Stomach (tissue), 9 donors: ENCODE results near the gene TSPAN8. TPM values are rescaled to one million over a fixed set of nuclear protein-coding genes. Genes with fewer than 3 reads are reported as not detected.

Source experiments
- DNase-seq, 2 donors: peaks; one replicate each; pipeline versions ENCODE4 v3.0.0 to v3.0.0-alpha.2; 2013 to 2019
- H3K27ac ChIP-seq, 5 donors: fragments of 200-600 bp in 4 of 5; sonication (generic) in 4 of 5; one replicate each; pipeline ENCODE4 v1.5.1; 2013 to 2019; ENCODE audit warnings: mild to moderate bottlenecking in 1 of 5, moderate library complexity in 1 of 5
- H3K27me3 ChIP-seq, 3 donors: fragments of 200-600 bp; sonication (generic); one replicate each; pipeline ENCODE4 v1.5.1; 2017 to 2019; ENCODE audit warnings: mixed run types in 1 of 3
- H3K36me3 ChIP-seq, 4 donors: fragments of 200-600 bp; sonication (generic); 1 replicate in 3 of 4; 2 replicates in 1 of 4; pipeline ENCODE4 v1.5.1; 2016 to 2019
- H3K4me1 ChIP-seq, 4 donors: fragments of 200-600 bp; sonication (generic); one replicate each; pipeline ENCODE4 v1.5.1; 2016 to 2019
- H3K4me3 ChIP-seq, 4 donors: fragments of 200-600 bp; sonication (generic) in 3 of 4; one replicate each; pipeline ENCODE4 v1.5.1; 2016 to 2019; ENCODE audit warnings: mild to moderate bottlenecking in 1 of 4
- H3K9me3 ChIP-seq, 4 donors: fragments of 200-600 bp; sonication (generic); one replicate each; pipeline ENCODE4 v1.5.1; 2016 to 2019
- CTCF ChIP-seq, 7 experiments: fragments of 450-650 bp in 4 of 7; fragments of 200-600 bp in 3 of 7; sonication (generic) in 3 of 7; IDR thresholded peaks; one replicate each; pipeline ENCODE4 v1.5.1; 2016 to 2019; ENCODE audit warnings: antibody characterized with exemption in 7 of 7, control low read depth in 2 of 7, mild to moderate bottlenecking in 1 of 7
- EP300 ChIP-seq: sonication (generic); formaldehyde crosslinking; IDR thresholded peaks from one replicate; pipeline ENCODE4 v1.6.1; 2017; ENCODE audit warnings: antibody characterized with exemption
- POLR2A ChIP-seq, 4 donors: fragments of 450-650 bp; IDR thresholded peaks; one replicate each; pipeline ENCODE4 v1.6.1; 2016; ENCODE audit warnings: antibody characterized with exemption in 4 of 4, control low read depth in 2 of 4, mild to moderate bottlenecking in 1 of 4, moderate library complexity in 1 of 4
- POLR2AphosphoS5 ChIP-seq, 3 donors: sonication (generic); formaldehyde crosslinking; IDR thresholded peaks; one replicate each; pipeline ENCODE4 v1.6.1; 2016; ENCODE audit warnings: antibody characterized with exemption in 3 of 3
- WGBS, 5 donors: extraction: QIAGEN DNeasy Blood & Tissue Kit in 3 of 5; methylation state at CpG; one replicate each; pipeline versions ENCODE4 v1.1.5 to v1.1.7; 2013 to 2018; 5-methylcytosine and 5-hydroxymethylcytosine counted together
- intact Hi-C: fragments of 100-400 bp; cut with DNase I; formaldehyde crosslinking; loops from one replicate; pipeline ENCODE4 v1.15.1; 2023; ENCODE audit warnings: low total_unique reads
- polyA plus RNA-seq, 3 donors: library from polyadenylated mRNA; stranded (reverse); fragments of 200-250 nt; gene quantifications; one replicate each; pipeline ENCODE4 v1.2.3, GENCODE V29; 2013
- total RNA-seq, 5 donors: library from RNA; depleted of rRNA; stranded (reverse); fragments of >200 nt; gene quantifications; one replicate each; pipeline versions ENCODE4 v1.1.0 to v1.2.3, GENCODE V29; 2014 to 2016
- donor health status: healthy with polysubstance abuse.
- donor health status: Bipolar disorder and iron deficiency.
- donor health status: healthy.

TSPAN8 gene
- total and polyA plus RNA-seq, 8 donors = 15.8 to 532 (median 127) TPM

- TF ChIP-seq POLR2AphosphoS5 (IDR thresholded peaks at IDR 0.05) (peak in 2 of 3 donors; percentile 22 to 68), POLR2A (IDR thresholded peaks at IDR 0.05) (no peak), EP300 (no peak), CTCF (IDR thresholded peaks at IDR 0.05) (no peak)
- peak overlapping the region in 1 of 5 donors; percentile 30 for H3K27ac ChIP-seq
- no peaks in the 10 kb centered on the region for H3K36me3 ChIP-seq
- H3K4me1 ChIP-seq = peaks cover 0 to 17% (median 0%) of the 10 kb centered on the region in 4 donors
- peaks cover 0 to 8% (median 3%) of the 10 kb centered on the region in 4 donors for H3K9me3 ChIP-seq
- H3K4me3 ChIP-seq = no peak overlapping the region
- intact Hi-C loops = no loop called here
- DNase-seq = no peak
- H3K27me3 ChIP-seq = no peaks in the 10 kb centered on the region
- WGBS, 5 donors = 39 to 50% (median 39%) methylated on average over 1 of the region's 1 CpG
Observed at GRCh38 chr12:71183018-71183417, 25.2 kb upstream of the TSPAN8 start.

GRCh38 chr12:71178162-71178561 is 20.4 kb upstream of the TSPAN8 start:
- Histone ChIP-seq H3K27ac (peak overlapping the region in 1 of 5 donors; percentile 7), H3K9me3 (no peaks in the 10 kb centered on the region), H3K4me1 (peaks cover 0 to 21% (median 0%) of the 10 kb centered on the region in 4 donors), H3K4me3 (no peak overlapping the region), H3K36me3 (no peaks in the 10 kb centered on the region), H3K27me3 (no peaks in the 10 kb centered on the region)
- TF ChIP-seq POLR2A (IDR thresholded peaks at IDR 0.05) (no peak), CTCF (IDR thresholded peaks at IDR 0.05) (no peak), POLR2AphosphoS5 (IDR thresholded peaks at IDR 0.05) (no peak), EP300 (no peak)
- no peak for DNase-seq
- intact Hi-C loops = no loop called here

- Histone ChIP-seq H3K36me3 (no peaks in the 10 kb centered on the region), H3K9me3 (no peaks in the 10 kb centered on the region), H3K4me1 (peaks cover 0 to 25% (median 3%) of the 10 kb centered on the region in 4 donors), H3K27me3 (no peaks in the 10 kb centered on the region), H3K27ac (no peak overlapping the region), H3K4me3 (no peak overlapping the region)
- DNase-seq = no peak
- intact Hi-C loops = no loop called here
- TF ChIP-seq POLR2A (IDR thresholded peaks at IDR 0.05) (no peak), POLR2AphosphoS5 (IDR thresholded peaks at IDR 0.05) (no peak), CTCF (IDR thresholded peaks at IDR 0.05) (no peak), EP300 (no peak)
Observed at GRCh38 chr12:71174825-71175224, 17.0 kb upstream of the TSPAN8 start.

GRCh38 chr12:71174146-71174545 is 16.3 kb upstream of the TSPAN8 start:
- no peak for TF ChIP-seq POLR2A (IDR thresholded peaks at IDR 0.05)
- no peak for TF ChIP-seq EP300
- no peak for TF ChIP-seq CTCF (IDR thresholded peaks at IDR 0.05)
- no peak for TF ChIP-seq POLR2AphosphoS5 (IDR thresholded peaks at IDR 0.05)
- Histone ChIP-seq H3K9me3 (no peaks in the 10 kb centered on the region), H3K4me1 (peaks cover 0 to 32% (median 3%) of the 10 kb centered on the region in 4 donors), H3K27ac (no peak overlapping the region), H3K27me3 (no peaks in the 10 kb centered on the region), H3K36me3 (no peaks in the 10 kb centered on the region), H3K4me3 (no peak overlapping the region)
- no peak for DNase-seq
- WGBS, 5 donors = 35 to 80% (median 65%) methylated on average over 1 of the region's 1 CpG
- intact Hi-C loops = no loop called here
